Transverse colon (tissue), 3 donors: ENCODE data around the gene ZNF445.

Source experiments
- POLR2A ChIP-seq: fragments of 450-650 bp; IDR thresholded peaks from one replicate; pipeline ENCODE4 v1.6.1; 2016; ENCODE audit warnings: antibody characterized with exemption, mild to moderate bottlenecking, moderate library complexity
- POLR2AphosphoS5 ChIP-seq, 3 donors: sonication (generic); formaldehyde crosslinking; IDR thresholded peaks; one replicate each; pipeline ENCODE4 v1.6.1; 2016; ENCODE audit warnings: antibody characterized with exemption in 3 of 3

DNA sequence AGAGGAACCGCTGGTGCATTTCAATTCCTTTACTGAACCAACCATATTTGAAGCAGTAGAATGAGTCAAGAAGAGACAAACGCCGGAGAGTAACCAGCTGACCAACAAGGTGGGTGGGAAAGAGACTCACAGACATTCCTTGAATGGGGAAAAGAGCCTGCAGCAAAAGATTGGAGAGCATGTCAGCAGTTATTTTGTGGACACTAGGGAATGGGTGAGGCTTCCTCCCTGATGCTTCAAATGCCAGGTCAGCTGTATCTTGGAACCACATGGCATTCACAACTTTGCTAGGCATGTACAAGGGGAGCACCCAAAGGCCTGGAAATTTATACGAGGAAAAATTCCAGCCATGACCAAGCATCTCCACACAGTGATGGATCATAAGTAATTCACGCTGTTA, 47.6 kb upstream of the ZNF445 start:
- TF ChIP-seq POLR2A (no peak), POLR2AphosphoS5 (IDR thresholded peaks at IDR 0.05) (no peak)
